OCI-LY3 (cell line): ENCODE results near the gene SLC9A7.

ENCODE experiments used
- EZH2phosphoT487 ChIP-seq: fragments of 200-600 bp; shearing (Covaris generic); IDR thresholded peaks from 2 replicates; pipeline ENCODE4 v1.6.1; 2018; ENCODE audit warnings: antibody characterized with exemption, mixed run types, low read depth
- TF ChIP-seq, protein P1 (sequence below): fragments of 200-600, 300-600 bp; sonication (generic); IDR thresholded peaks from 2 replicates; pipeline ENCODE4 v1.5.1; 2014; ENCODE audit warnings: antibody characterized with exemption, low read length, low read depth

GRCh38 chrX:46707274-46707965 lies 51.5 kb downstream of the SLC9A7 start:
- TF ChIP-seq, protein P1, sequence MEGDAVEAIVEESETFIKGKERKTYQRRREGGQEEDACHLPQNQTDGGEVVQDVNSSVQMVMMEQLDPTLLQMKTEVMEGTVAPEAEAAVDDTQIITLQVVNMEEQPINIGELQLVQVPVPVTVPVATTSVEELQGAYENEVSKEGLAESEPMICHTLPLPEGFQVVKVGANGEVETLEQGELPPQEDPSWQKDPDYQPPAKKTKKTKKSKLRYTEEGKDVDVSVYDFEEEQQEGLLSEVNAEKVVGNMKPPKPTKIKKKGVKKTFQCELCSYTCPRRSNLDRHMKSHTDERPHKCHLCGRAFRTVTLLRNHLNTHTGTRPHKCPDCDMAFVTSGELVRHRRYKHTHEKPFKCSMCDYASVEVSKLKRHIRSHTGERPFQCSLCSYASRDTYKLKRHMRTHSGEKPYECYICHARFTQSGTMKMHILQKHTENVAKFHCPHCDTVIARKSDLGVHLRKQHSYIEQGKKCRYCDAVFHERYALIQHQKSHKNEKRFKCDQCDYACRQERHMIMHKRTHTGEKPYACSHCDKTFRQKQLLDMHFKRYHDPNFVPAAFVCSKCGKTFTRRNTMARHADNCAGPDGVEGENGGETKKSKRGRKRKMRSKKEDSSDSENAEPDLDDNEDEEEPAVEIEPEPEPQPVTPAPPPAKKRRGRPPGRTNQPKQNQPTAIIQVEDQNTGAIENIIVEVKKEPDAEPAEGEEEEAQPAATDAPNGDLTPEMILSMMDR, result no peak
- no peak for TF ChIP-seq EZH2phosphoT487
